Upper lobe of left lung (tissue), 6 donors: ENCODE results near the gene IFNAR1. TPM values are rescaled to one million over a fixed set of nuclear protein-coding genes. Genes with fewer than 3 reads are reported as not detected.
A peak's percentile ranks its signal among the peaks of the same experiment; 100 is the strongest.

ENCODE experiments used
- ATAC-seq, 2 donors: fragments of 200-7000 bp; cut with Tn5 transposase; one replicate each; pipeline ENCODE4 v1.9.1; 2022; ENCODE audit warnings: mild to moderate bottlenecking in 2 of 2, moderate library complexity in 2 of 2; ENCODE audit not compliant: low FRiP score in 2 of 2
- DNase-seq, 2 donors: peaks; one replicate each; pipeline ENCODE4 v3.0.0-alpha.2; 2019 to 2020
- H3K27ac ChIP-seq, 4 donors: fragments of 200-600 bp; sonication (generic); one replicate each; pipeline ENCODE4 v1.5.1; 2016 to 2019
- H3K27me3 ChIP-seq, 4 donors: fragments of 200-600 bp; sonication (generic); one replicate each; pipeline ENCODE4 v1.5.1; 2017 to 2019
- H3K36me3 ChIP-seq, 4 donors: fragments of 200-600 bp; sonication (generic); one replicate each; pipeline ENCODE4 v1.5.1; 2016 to 2019
- H3K4me1 ChIP-seq, 4 donors: fragments of 200-600 bp; sonication (generic); one replicate each; pipeline ENCODE4 v1.5.1; 2018 to 2019
- H3K4me3 ChIP-seq, 4 donors: fragments of 200-600 bp; sonication (generic); one replicate each; pipeline ENCODE4 v1.5.1; 2017 to 2019; ENCODE audit warnings: mild to moderate bottlenecking in 2 of 4, moderate library complexity in 1 of 4
- H3K9me3 ChIP-seq, 4 donors: fragments of 200-600 bp; sonication (generic); one replicate each; pipeline ENCODE4 v1.5.1; 2018 to 2019
- CTCF ChIP-seq, 6 experiments: fragments of 450-650 bp in 4 of 6; fragments of 200-600 bp in 2 of 6; sonication (generic) in 2 of 6; IDR thresholded peaks; one replicate each; pipeline ENCODE4 v1.5.1; 2016 to 2019; ENCODE audit warnings: antibody characterized with exemption in 6 of 6
- EP300 ChIP-seq, 4 donors: sonication (generic); formaldehyde crosslinking; IDR thresholded peaks; one replicate each; pipeline ENCODE4 v1.5.1; 2017; ENCODE audit warnings: antibody characterized with exemption in 4 of 4, control low read depth in 2 of 4
- POLR2A ChIP-seq, 4 donors: fragments of 450-650 bp; IDR thresholded peaks; one replicate each; pipeline ENCODE4 v1.5.1; 2016 to 2017; ENCODE audit warnings: antibody characterized with exemption in 4 of 4, mild to moderate bottlenecking in 2 of 4
- POLR2AphosphoS5 ChIP-seq, 2 donors: sonication (generic); formaldehyde crosslinking; IDR thresholded peaks; one replicate each; pipeline ENCODE4 v1.5.1; 2017; ENCODE audit warnings: antibody characterized with exemption in 2 of 2
- WGBS, 2 donors: methylation state at CpG; one replicate each; pipeline ENCODE4 v1.1.5; 2017 to 2018; 5-methylcytosine and 5-hydroxymethylcytosine counted together
- total RNA-seq, 6 donors: library from RNA; depleted of rRNA in 4 of 6; stranded (reverse); fragments of >200 nt in 4 of 6; gene quantifications; one replicate each; pipeline versions ENCODE4 v1.1.0 to v1.2.1, GENCODE V29; 2016 to 2021
- donor health status: DM: no; HTN: no; CAD: no; lungs with moderate emphysema.
- donor health status: DM: no; HTN: yes; CAD: no; lungs with severe emphysema.

IFNAR1 gene
- total RNA-seq, 6 donors from 2014 or later, result 17.1 to 68.5 (median 36.0) TPM

GRCh38 chr21:33368576-33368975, 43.8 kb downstream of the IFNAR1 start:
- no peak overlapping the region for H3K4me3 ChIP-seq
- H3K9me3 ChIP-seq, result peaks cover 11 to 19% (median 14%) of the 10 kb centered on the region in 4 donors
- TF ChIP-seq POLR2AphosphoS5 (IDR thresholded peaks at IDR 0.05) (no peak), EP300 (IDR thresholded peaks at IDR 0.05) (no peak), POLR2A (IDR thresholded peaks at IDR 0.05) (no peak)
- H3K4me1 ChIP-seq, result peaks cover 0 to 6% (median 5%) of the 10 kb centered on the region in 4 donors
- H3K36me3 ChIP-seq, result no peaks in the 10 kb centered on the region
- DNase-seq (no peak), ATAC-seq (no peak)
- 84 to 89% methylated on average over 3 of the region's 3 CpGs for WGBS, 2 donors
- H3K27me3 ChIP-seq, result no peaks in the 10 kb centered on the region
- no peak overlapping the region for H3K27ac ChIP-seq

- no peaks in the 10 kb centered on the region for H3K36me3 ChIP-seq
- H3K27ac ChIP-seq, result no peak overlapping the region
- TF ChIP-seq EP300 (IDR thresholded peaks at IDR 0.05) (no peak), POLR2A (IDR thresholded peaks at IDR 0.05) (no peak), POLR2AphosphoS5 (IDR thresholded peaks at IDR 0.05) (no peak), CTCF (IDR thresholded peaks at IDR 0.05) (no peak)
- H3K4me1 ChIP-seq, result peaks cover 0 to 16% (median 14%) of the 10 kb centered on the region in 4 donors
- 80 to 95% methylated on average over 1 of the region's 1 CpG for whole genome bisulfite sequencing, 2 donors
- peaks cover 11 to 19% (median 14%) of the 10 kb centered on the region in 4 donors for H3K9me3 ChIP-seq
- H3K4me3 ChIP-seq, result no peak overlapping the region
- no peaks in the 10 kb centered on the region for H3K27me3 ChIP-seq
- ATAC-seq (no peak), DNase-seq (no peak)
Observed at GRCh38 chr21:33369586-33369985, 44.8 kb downstream of the IFNAR1 start.

GRCh38 chr21:33370305-33370704, 45.5 kb downstream of the IFNAR1 start:
- Histone ChIP-seq H3K9me3 (peaks cover 11 to 19% (median 14%) of the 10 kb centered on the region in 4 donors), H3K4me3 (no peak overlapping the region), H3K4me1 (peaks cover 0 to 23% (median 17%) of the 10 kb centered on the region in 4 donors), H3K27ac (no peak overlapping the region), H3K36me3 (no peaks in the 10 kb centered on the region), H3K27me3 (no peaks in the 10 kb centered on the region)
- no peak for TF ChIP-seq CTCF (IDR thresholded peaks at IDR 0.05)
- no peak for TF ChIP-seq EP300 (IDR thresholded peaks at IDR 0.05)
- TF ChIP-seq POLR2AphosphoS5 (IDR thresholded peaks at IDR 0.05), result no peak
- TF ChIP-seq POLR2A (IDR thresholded peaks at IDR 0.05), result no peak
- WGBS, 2 donors, result 77 to 100% methylated on average over 1 to 2 of the region's 2 CpGs
- ATAC-seq, result no peak
- no peak for DNase-seq

GRCh38 chr21:33371366-33371765, 46.6 kb downstream of the IFNAR1 start:
- ATAC-seq (no peak), DNase-seq (no peak)
- no peak for TF ChIP-seq POLR2AphosphoS5 (IDR thresholded peaks at IDR 0.05)
- no peaks in the 10 kb centered on the region for H3K36me3 ChIP-seq
- 80 to 83% methylated on average over 3 of the region's 3 CpGs for WGBS, 2 donors
- H3K4me3 ChIP-seq, result no peak overlapping the region
- peaks cover 0 to 24% (median 18%) of the 10 kb centered on the region in 4 donors for H3K4me1 ChIP-seq
- no peak overlapping the region for H3K27ac ChIP-seq
- H3K9me3 ChIP-seq, result peaks cover 11 to 19% (median 14%) of the 10 kb centered on the region in 4 donors
- no peaks in the 10 kb centered on the region for H3K27me3 ChIP-seq

- Histone ChIP-seq H3K36me3 (no peaks in the 10 kb centered on the region), H3K4me1 (peaks cover 0 to 24% (median 18%) of the 10 kb centered on the region in 4 donors), H3K4me3 (no peak overlapping the region), H3K9me3 (peaks cover 4 to 10% (median 6%) of the 10 kb centered on the region in 4 donors), H3K27me3 (no peaks in the 10 kb centered on the region), H3K27ac (no peak overlapping the region)
- no peak for TF ChIP-seq CTCF (IDR thresholded peaks at IDR 0.05)
- no peak for TF ChIP-seq EP300 (IDR thresholded peaks at IDR 0.05)
- TF ChIP-seq POLR2AphosphoS5 (IDR thresholded peaks at IDR 0.05), result no peak
- no peak for TF ChIP-seq POLR2A (IDR thresholded peaks at IDR 0.05)
- no peak for ATAC-seq
- 97 to 99% methylated on average over 8 to 12 of the region's 12 CpGs for WGBS, 2 donors
- DNase-seq, result peak in 1 of 2 donors; percentile 56
Observed at GRCh38 chr21:33372582-33372981, 47.8 kb downstream of the IFNAR1 start.

GRCh38 chr21:33373451-33373850, 48.7 kb downstream of the IFNAR1 start:
- H3K4me1 ChIP-seq, result peaks cover 0 to 24% (median 18%) of the 10 kb centered on the region in 4 donors
- 66 to 67% methylated on average over 2 of the region's 2 CpGs for WGBS, 2 donors
- TF ChIP-seq POLR2AphosphoS5 (IDR thresholded peaks at IDR 0.05) (no peak), POLR2A (IDR thresholded peaks at IDR 0.05) (no peak), EP300 (IDR thresholded peaks at IDR 0.05) (no peak), CTCF (IDR thresholded peaks at IDR 0.05) (no peak)
- peak overlapping the region; percentile 1 to 76 (median 61) for H3K27ac ChIP-seq
- peaks cover 0 to 2% (median under 1%) of the 10 kb centered on the region in 4 donors for H3K9me3 ChIP-seq
- no peak overlapping the region for H3K4me3 ChIP-seq
- DNase-seq, result peak in 1 of 2 donors; percentile 58
- peak in 1 of 2 donors; percentile 74 for ATAC-seq
- H3K27me3 ChIP-seq, result no peaks in the 10 kb centered on the region
- H3K36me3 ChIP-seq, result no peaks in the 10 kb centered on the region
